Caco-2 (cell line): Measurements from ENCODE around the gene ZNF619. TPM values are rescaled to one million over a fixed set of nuclear protein-coding genes. Genes with fewer than 3 reads are reported as not detected.

Experiments used
- BruUV-seq: library from RNA; stranded (reverse); fragments of 400-500 nt; replicated peaks from 2 replicates; lab custom pipeline; 2021; lab: Mats Ljungman, UMichigan
- CTCF ChIA-PET: fragments of 300-600 bp; sonication (Branson Sonifier 250); formaldehyde crosslinking; loops from one replicate; lab custom pipeline; 2022; ENCODE audit warnings: antibody characterized with exemption; lab: Charles Lee
- POLR2A ChIA-PET: fragments of 300-600 bp; sonication (Branson Sonifier 250); formaldehyde crosslinking; loops from one replicate; lab custom pipeline; 2022; ENCODE audit warnings: antibody characterized with exemption; lab: Charles Lee
- DNase-seq, 2 experiments: peaks; one replicate each; pipeline versions ENCODE4 v3.0.0 to v3.0.0-alpha.2; 2020 to 2022
- H3K27me3 ChIP-seq: replicated peaks from 2 replicates; pipeline ENCODE4 v1.6.0; 2011; ENCODE audit warnings: low read length; ENCODE audit not compliant: control insufficient read depth, insufficient read depth
- H3K36me3 ChIP-seq: 2 replicates; pipeline ENCODE4 v1.5.1; 2011; ENCODE audit warnings: low read length; ENCODE audit not compliant: control insufficient read depth, insufficient read depth
- H3K4me1 ChIP-seq: fragments of 250-450 bp; sonication (Bioruptor Pico); 2 replicates; pipeline ENCODE4 v1.5.1; 2020; ENCODE audit warnings: mild to moderate bottlenecking
- H3K4me3 ChIP-seq: 2 replicates; pipeline ENCODE4 v1.5.1; 2011; ENCODE audit warnings: low read depth, mild to moderate bottlenecking, control low read depth, low read length
- H3K9me3 ChIP-seq: fragments of 250-450 bp; sonication (Bioruptor Pico); 2 replicates; pipeline ENCODE4 v1.5.1; 2020; ENCODE audit warnings: mild to moderate bottlenecking, moderate library complexity
- H3K27ac Mint-ChIP-seq: one replicate; pipeline ENCODE4 v1.8.0; 2022; ENCODE audit warnings: mixed read lengths; ENCODE audit not compliant: unreplicated experiment
- H3K27me3 Mint-ChIP-seq: one replicate; pipeline ENCODE4 v1.8.0; 2022; ENCODE audit warnings: mixed read lengths; ENCODE audit not compliant: insufficient read depth, unreplicated experiment
- H3K36me3 Mint-ChIP-seq: one replicate; pipeline ENCODE4 v1.8.0; 2022; ENCODE audit warnings: mild to moderate bottlenecking, mixed read lengths; ENCODE audit not compliant: insufficient read depth, unreplicated experiment
- H3K4me1 Mint-ChIP-seq: one replicate; pipeline ENCODE4 v1.8.0; 2022; ENCODE audit warnings: low read depth, mixed read lengths; ENCODE audit not compliant: unreplicated experiment
- H3K4me3 Mint-ChIP-seq: one replicate; pipeline ENCODE4 v1.8.0; 2022; ENCODE audit warnings: mild to moderate bottlenecking, moderate library complexity, mixed read lengths; ENCODE audit not compliant: unreplicated experiment
- H3K9me3 Mint-ChIP-seq: one replicate; pipeline ENCODE4 v1.8.0; 2022; ENCODE audit warnings: mixed read lengths; ENCODE audit not compliant: unreplicated experiment
- intact Hi-C: fragments of 100-400 bp; cut with micrococcal nuclease; formaldehyde crosslinking; loops from one replicate; pipeline ENCODE4 v1.10.0; 2022; ENCODE audit not compliant: unreplicated experiment
- total RNA-seq: library from RNA; stranded (reverse); gene quantifications from 2 replicates; pipeline ENCODE4 v1.2.3, GENCODE V29; 2022
- TF ChIP-seq, protein P1 (sequence below), 2 experiments: fragments of 200-600 bp in 1 of 2; IDR thresholded peaks; 1 replicate in 1 of 2; 2 replicates in 1 of 2; pipeline versions ENCODE4 v1.5.1 to v1.8.0; 2011 to 2022; ENCODE audit warnings: antibody characterized with exemption in 1 of 2, control low read depth in 1 of 2, inconsistent platforms in 1 of 2, low read depth in 1 of 2, low read length in 1 of 2, mild to moderate bottlenecking in 1 of 2, moderate library complexity in 1 of 2; ENCODE audit not compliant: insufficient read depth in 1 of 2, severe bottlenecking in 1 of 2, unreplicated experiment in 1 of 2

Gene ZNF619
- total RNA-seq, 1 experiment from 2014 or later: 6.8 TPM

DNA sequence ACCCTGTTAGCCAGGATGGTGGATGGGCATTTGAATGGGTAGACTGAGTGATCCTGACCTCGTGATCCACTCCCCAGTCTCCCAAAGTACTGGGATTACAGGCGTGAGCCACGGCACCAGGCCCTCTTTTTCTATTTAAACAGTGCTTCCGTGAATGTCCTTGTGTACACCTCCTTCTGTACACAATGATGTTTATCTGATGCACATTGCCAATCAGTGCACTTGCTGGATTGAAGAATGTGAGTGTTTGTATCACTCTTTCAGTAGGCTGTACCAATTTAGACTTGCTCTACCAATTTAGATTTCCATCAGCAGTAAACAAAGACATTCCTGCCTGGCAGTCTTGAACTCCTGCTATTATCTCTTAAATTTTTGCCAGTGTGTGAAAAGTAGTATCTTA lies 8.9 kb upstream of the ZNF619 start:
- H3K36me3 Mint-ChIP-seq: peaks cover 38% of the 10 kb centered on the region
- H3K4me3 ChIP-seq: no peak overlapping the region
- no peaks in the 10 kb centered on the region for H3K9me3 ChIP-seq
- no peaks in the 10 kb centered on the region for H3K36me3 ChIP-seq
- H3K4me1 ChIP-seq: no peaks in the 10 kb centered on the region
- ChIA-PET CTCF (no interaction called here), POLR2A (no interaction called here)
- H3K27me3 Mint-ChIP-seq: no peaks in the 10 kb centered on the region
- H3K27ac Mint-ChIP-seq: no peak overlapping the region
- DNase-seq: no peak
- intact Hi-C loops: no loop called here
- no peak overlapping the region for H3K4me3 Mint-ChIP-seq
- no peaks in the 10 kb centered on the region for H3K4me1 Mint-ChIP-seq
- no peaks in the 10 kb centered on the region for H3K9me3 Mint-ChIP-seq
- no peaks in the 10 kb centered on the region for H3K27me3 ChIP-seq
- TF ChIP-seq, protein P1, sequence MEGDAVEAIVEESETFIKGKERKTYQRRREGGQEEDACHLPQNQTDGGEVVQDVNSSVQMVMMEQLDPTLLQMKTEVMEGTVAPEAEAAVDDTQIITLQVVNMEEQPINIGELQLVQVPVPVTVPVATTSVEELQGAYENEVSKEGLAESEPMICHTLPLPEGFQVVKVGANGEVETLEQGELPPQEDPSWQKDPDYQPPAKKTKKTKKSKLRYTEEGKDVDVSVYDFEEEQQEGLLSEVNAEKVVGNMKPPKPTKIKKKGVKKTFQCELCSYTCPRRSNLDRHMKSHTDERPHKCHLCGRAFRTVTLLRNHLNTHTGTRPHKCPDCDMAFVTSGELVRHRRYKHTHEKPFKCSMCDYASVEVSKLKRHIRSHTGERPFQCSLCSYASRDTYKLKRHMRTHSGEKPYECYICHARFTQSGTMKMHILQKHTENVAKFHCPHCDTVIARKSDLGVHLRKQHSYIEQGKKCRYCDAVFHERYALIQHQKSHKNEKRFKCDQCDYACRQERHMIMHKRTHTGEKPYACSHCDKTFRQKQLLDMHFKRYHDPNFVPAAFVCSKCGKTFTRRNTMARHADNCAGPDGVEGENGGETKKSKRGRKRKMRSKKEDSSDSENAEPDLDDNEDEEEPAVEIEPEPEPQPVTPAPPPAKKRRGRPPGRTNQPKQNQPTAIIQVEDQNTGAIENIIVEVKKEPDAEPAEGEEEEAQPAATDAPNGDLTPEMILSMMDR (IDR thresholded peaks at IDR 0.05; ENCODE audit: insufficient read depth in 1 of 2, low read depth in 1 of 2, low read length in 1 of 2, severe bottlenecking in 1 of 2, unreplicated experiment in 1 of 2): no peak
- BruUV-seq: no TSS peak

DNA sequence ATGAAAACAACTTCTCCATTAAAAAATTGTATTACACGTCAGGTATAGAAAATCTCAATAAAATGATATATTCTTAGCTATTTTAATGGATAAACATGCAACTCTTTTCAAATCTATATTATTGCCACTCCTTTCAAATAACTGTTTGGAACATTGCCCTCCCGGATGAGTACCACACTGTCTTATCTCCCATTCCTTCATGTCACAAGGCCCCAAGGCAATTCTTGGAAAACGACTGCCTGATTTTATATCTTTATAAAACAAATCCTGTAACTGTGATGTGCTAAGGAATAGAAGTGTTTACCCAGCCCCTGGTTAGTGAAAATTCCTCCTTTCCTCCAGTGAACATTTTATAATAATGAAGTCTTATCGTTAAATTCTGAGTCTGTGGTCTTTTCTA lies 6.2 kb upstream of the ZNF619 start:
- TF ChIP-seq, protein P1 (IDR thresholded peaks at IDR 0.05; ENCODE audit: insufficient read depth in 1 of 2, low read depth in 1 of 2, low read length in 1 of 2, severe bottlenecking in 1 of 2, unreplicated experiment in 1 of 2): no peak
- Mint-ChIP-seq H3K4me1 (no peaks in the 10 kb centered on the region), H3K27me3 (no peaks in the 10 kb centered on the region), H3K9me3 (no peaks in the 10 kb centered on the region), H3K27ac (no peak overlapping the region), H3K4me3 (no peak overlapping the region), H3K36me3 (peaks cover 13% of the 10 kb centered on the region)
- DNase-seq: no peak
- ChIA-PET POLR2A (no interaction called here), CTCF (no interaction called here)
- Histone ChIP-seq H3K36me3 (no peaks in the 10 kb centered on the region), H3K4me1 (no peaks in the 10 kb centered on the region), H3K9me3 (no peaks in the 10 kb centered on the region), H3K27me3 (no peaks in the 10 kb centered on the region), H3K4me3 (no peak overlapping the region)
- no TSS peak for BruUV-seq
- intact Hi-C loops: no loop called here

DNA sequence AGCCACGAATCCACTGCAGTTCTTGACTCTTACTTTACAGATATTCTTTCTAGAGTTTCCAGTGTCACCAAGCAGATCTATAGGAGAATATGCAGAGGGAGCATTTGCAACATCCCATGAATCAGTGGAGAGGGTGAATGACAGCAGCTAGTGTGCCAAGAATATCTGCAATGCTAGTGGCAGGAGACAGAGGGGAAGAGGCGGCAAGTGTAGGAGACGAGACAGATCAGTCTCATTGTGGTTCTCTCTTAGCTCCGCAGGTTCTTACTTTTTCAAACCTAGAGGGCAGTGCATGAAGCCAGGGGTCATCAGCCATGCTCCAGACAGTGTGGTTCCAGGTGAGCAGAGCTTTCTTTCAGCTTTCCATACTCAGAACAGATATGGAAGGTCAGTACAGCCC lies 744 bp downstream of the ZNF619 start:
- Histone ChIP-seq H3K36me3 (no peaks in the 10 kb centered on the region), H3K9me3 (no peaks in the 10 kb centered on the region), H3K27me3 (no peaks in the 10 kb centered on the region), H3K4me1 (peaks cover 3% of the 10 kb centered on the region; the same call in 1 of the 2 replicates), H3K4me3 (peak overlapping the region; percentile 54)
- Mint-ChIP-seq H3K9me3 (no peaks in the 10 kb centered on the region), H3K36me3 (no peaks in the 10 kb centered on the region), H3K27ac (peak overlapping the region; percentile 88), H3K4me3 (peak overlapping the region; percentile 81), H3K27me3 (no peaks in the 10 kb centered on the region), H3K4me1 (peaks cover 10% of the 10 kb centered on the region)
- DNase-seq: no peak
- POLR2A ChIA-PET: interaction anchor here (0.9 kb wide), 1 partner anchor 14 kb away, joined by 3 read pairs; no protein-coding TSS in a partner anchor
- TF ChIP-seq, protein P1 (IDR thresholded peaks at IDR 0.05; ENCODE audit: insufficient read depth in 1 of 2, low read depth in 1 of 2, low read length in 1 of 2, severe bottlenecking in 1 of 2, unreplicated experiment in 1 of 2): no peak
- CTCF ChIA-PET: interaction anchor here (1.9 kb wide), 1 partner anchor 28 kb away, joined by 12 read pairs; the partner anchor contains the start of gene ZNF620
- intact Hi-C loops: loop anchor here (2.0 kb wide), 3 partner anchors 19 to 47 kb away; partner anchors contain the start of genes ZNF620 and ZNF621
- no TSS peak for BruUV-seq
